Panc1 (cell line): ENCODE measurements around the gene DOCK3. TPM values are rescaled to one million over a fixed set of nuclear protein-coding genes. Genes with fewer than 3 reads are reported as not detected.

ENCODE experiments used
- ATAC-seq: fragments of 200-7000 bp; cut with Tn5 transposase; 2 replicates; pipeline ENCODE4 v1.9.1; 2020; ENCODE audit warnings: mild to moderate bottlenecking, moderate library complexity
- BruUV-seq: library from RNA; stranded (reverse); fragments of 400-500 nt; replicated peaks from 2 replicates; lab custom pipeline; 2021; lab: Mats Ljungman, UMichigan
- CTCF ChIA-PET: fragments of 300-600 bp; sonication (Branson Sonifier 250); formaldehyde crosslinking; loops from one replicate; lab custom pipeline; 2022; ENCODE audit warnings: antibody characterized with exemption; lab: Charles Lee
- POLR2A ChIA-PET: fragments of 300-600 bp; sonication (Branson Sonifier 250); formaldehyde crosslinking; loops from one replicate; lab custom pipeline; 2022; ENCODE audit warnings: antibody characterized with exemption; lab: Charles Lee
- DNase-seq: peaks from one replicate; pipeline ENCODE4 v3.0.0-alpha.2; 2010; ENCODE audit warnings: low read depth, low spot score
- H3K27ac ChIP-seq: 2 replicates; pipeline ENCODE4 v1.5.1; 2011; ENCODE audit warnings: mild to moderate bottlenecking, low read length, inconsistent platforms
- H3K27me3 ChIP-seq: fragments of 200-500 bp; sonication (Bioruptor generic); 2 replicates; pipeline ENCODE4 v1.6.0; 2014; ENCODE audit warnings: low read length, inconsistent platforms; ENCODE audit not compliant: control insufficient read depth, insufficient read depth
- H3K36me3 ChIP-seq: fragments of 200-500 bp; sonication (Bioruptor generic); 2 replicates; pipeline ENCODE4 v1.5.1; 2014; ENCODE audit warnings: inconsistent platforms, mild to moderate bottlenecking, low read length, moderate library complexity; ENCODE audit not compliant: control insufficient read depth, insufficient read depth
- H3K4me1 ChIP-seq: 2 replicates; pipeline ENCODE4 v1.5.1; 2011; ENCODE audit warnings: inconsistent platforms, mild to moderate bottlenecking, low read length, moderate library complexity; ENCODE audit not compliant: control insufficient read depth, insufficient read depth
- H3K4me3 ChIP-seq, 2 experiments: 2 replicates each; pipeline ENCODE4 v1.5.1; 2011 to 2012; ENCODE audit warnings: low read depth in 2 of 2, low read length in 2 of 2, mild to moderate bottlenecking in 2 of 2, inconsistent platforms in 1 of 2, moderate library complexity in 1 of 2
- H3K9me3 ChIP-seq: fragments of 200-500 bp; sonication (Bioruptor generic); 2 replicates; pipeline ENCODE4 v1.5.1; 2014; ENCODE audit warnings: low read depth, mild to moderate bottlenecking, inconsistent platforms, low read length, moderate library complexity; ENCODE audit not compliant: control insufficient read depth, insufficient read depth
- CTCF ChIP-seq: fragments of 450-650 bp; IDR thresholded peaks from 2 replicates; pipeline ENCODE4 v1.5.1; 2017; ENCODE audit warnings: mild to moderate bottlenecking
- POLR2AphosphoS5 ChIP-seq: IDR thresholded peaks from 2 replicates; pipeline ENCODE4 v1.6.1; 2012; ENCODE audit warnings: mild to moderate bottlenecking, low read depth, low read length, moderate library complexity
- REST ChIP-seq, 2 experiments: IDR thresholded peaks; 2 replicates each; pipeline ENCODE4 v1.6.1; 2011 to 2012; ENCODE audit warnings: low read depth in 2 of 2, control low read depth in 1 of 2, low read length in 1 of 2, mild to moderate bottlenecking in 1 of 2, moderate library complexity in 1 of 2; ENCODE audit not compliant: insufficient read depth in 1 of 2
- SIN3A ChIP-seq: IDR thresholded peaks from 2 replicates; pipeline ENCODE4 v1.6.1; 2012; ENCODE audit warnings: low read depth, mild to moderate bottlenecking, low read length, moderate library complexity, borderline replicate concordance; ENCODE audit not compliant: insufficient read depth
- TCF7L2 ChIP-seq: IDR thresholded peaks from 2 replicates; pipeline ENCODE4 v1.6.1; 2011; ENCODE audit warnings: mild to moderate bottlenecking, low read depth, low read length, inconsistent platforms
- in situ Hi-C: cut with HindIII; loops from 2 replicates; pipeline ENCODE4 v1.10.0; 2016; ENCODE audit warnings: low sequenced_read_pairs, low pct_unique_long_range_greater_than_20kb
- intact Hi-C: fragments of 100-400 bp; cut with micrococcal nuclease; formaldehyde crosslinking; loops from one replicate; pipeline ENCODE4 v1.10.0; 2022; ENCODE audit not compliant: unreplicated experiment
- total RNA-seq: library from RNA; stranded (reverse); gene quantifications from one replicate; pipeline ENCODE4 v1.2.1, GENCODE V29; 2021; ENCODE audit not compliant: unreplicated experiment

The DOCK3 gene
- total RNA-seq, 1 experiment from 2014 or later: 0.21 TPM

GRCh38 chr3:50811893-50812292 is 137.2 kb downstream of the DOCK3 start:
- Histone ChIP-seq H3K4me3 (no peak overlapping the region), H3K27ac (no peak overlapping the region), H3K36me3 (no peaks in the 10 kb centered on the region), H3K4me1 (no peaks in the 10 kb centered on the region), H3K9me3 (no peaks in the 10 kb centered on the region), H3K27me3 (no peaks in the 10 kb centered on the region)
- intact Hi-C loops: no loop called here
- in situ Hi-C loops: no loop called here
- no TSS peak for BruUV-seq
- TF ChIP-seq CTCF (no peak), TCF7L2 (no peak), POLR2AphosphoS5 (no peak), SIN3A (no peak), REST (IDR thresholded peaks at IDR 0.05; ENCODE audit: insufficient read depth in 1 of 2, low read depth in 2 of 2, low read length in 1 of 2) (no peak)
- no peak for DNase-seq
- ChIA-PET POLR2A (no interaction called here), CTCF (no interaction called here)
- ATAC-seq: no peak

GRCh38 chr3:50815844-50816243 is 141.1 kb downstream of the DOCK3 start:
- in situ Hi-C loops: no loop called here
- TF ChIP-seq CTCF: no peak
- TF ChIP-seq TCF7L2: no peak
- TF ChIP-seq POLR2AphosphoS5: no peak
- TF ChIP-seq REST (IDR thresholded peaks at IDR 0.05; ENCODE audit: insufficient read depth in 1 of 2, low read depth in 2 of 2, low read length in 1 of 2): no peak
- TF ChIP-seq SIN3A: no peak

More at GRCh38 chr3:50815844-50816243, 141.1 kb downstream of the DOCK3 start:
- H3K4me1 ChIP-seq: no peaks in the 10 kb centered on the region
- POLR2A ChIA-PET: no interaction called here
- H3K9me3 ChIP-seq: no peaks in the 10 kb centered on the region
- DNase-seq: no peak
- H3K27ac ChIP-seq: no peak overlapping the region
- no TSS peak for BruUV-seq
- no peaks in the 10 kb centered on the region for H3K27me3 ChIP-seq
- no peaks in the 10 kb centered on the region for H3K36me3 ChIP-seq
- intact Hi-C loops: no loop called here
- no peak for ATAC-seq
- CTCF ChIA-PET: interaction anchor here (0.7 kb wide), 1 partner anchor 301 kb away, joined by 6 read pairs; no protein-coding TSS in a partner anchor
- no peak overlapping the region for H3K4me3 ChIP-seq
